Measurements from ENCODE around the gene PACSIN3.

PACSIN3 gene

GRCh38 chr11:47176328-47177228, 9.7 kb downstream of the PACSIN3 start, which contains the start of gene ARFGAP2:
Gene ARFGAP2 (minus strand): TSS chr11:47176879. CDS start chr11:47176853, 26 bp downstream.
- DNase-seq (ENCODE audit: low read depth): peak; percentile 76

DNA sequence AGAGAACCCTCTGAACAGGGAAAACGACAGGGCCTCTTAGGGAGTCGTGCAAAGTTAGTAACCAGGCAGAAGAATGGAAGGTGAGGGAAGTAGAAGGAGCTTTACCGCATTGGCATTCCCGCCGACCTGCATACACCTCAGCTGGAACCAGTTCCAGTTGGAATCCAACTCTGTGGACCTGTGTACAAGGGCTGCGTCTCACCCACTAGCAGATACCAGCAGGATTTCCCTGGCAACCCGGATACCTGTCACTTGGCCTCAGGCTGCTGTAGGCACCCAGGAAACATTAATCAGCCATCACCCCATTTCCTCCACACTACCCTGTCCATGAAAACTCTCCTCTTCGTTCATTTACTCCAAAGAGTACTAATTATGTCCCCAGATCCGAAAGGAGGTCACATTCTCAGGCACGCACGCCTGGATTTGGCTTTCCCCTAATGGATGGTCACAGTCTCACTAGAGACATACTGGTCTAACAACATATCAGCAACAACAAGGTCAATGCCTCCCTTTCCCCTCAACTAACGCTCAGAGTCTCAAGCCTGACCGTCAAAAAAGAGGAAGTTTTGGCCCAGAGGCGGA, 10.4 kb downstream of the PACSIN3 start:
- DNase-seq (ENCODE audit: low read depth): no peak

DNA sequence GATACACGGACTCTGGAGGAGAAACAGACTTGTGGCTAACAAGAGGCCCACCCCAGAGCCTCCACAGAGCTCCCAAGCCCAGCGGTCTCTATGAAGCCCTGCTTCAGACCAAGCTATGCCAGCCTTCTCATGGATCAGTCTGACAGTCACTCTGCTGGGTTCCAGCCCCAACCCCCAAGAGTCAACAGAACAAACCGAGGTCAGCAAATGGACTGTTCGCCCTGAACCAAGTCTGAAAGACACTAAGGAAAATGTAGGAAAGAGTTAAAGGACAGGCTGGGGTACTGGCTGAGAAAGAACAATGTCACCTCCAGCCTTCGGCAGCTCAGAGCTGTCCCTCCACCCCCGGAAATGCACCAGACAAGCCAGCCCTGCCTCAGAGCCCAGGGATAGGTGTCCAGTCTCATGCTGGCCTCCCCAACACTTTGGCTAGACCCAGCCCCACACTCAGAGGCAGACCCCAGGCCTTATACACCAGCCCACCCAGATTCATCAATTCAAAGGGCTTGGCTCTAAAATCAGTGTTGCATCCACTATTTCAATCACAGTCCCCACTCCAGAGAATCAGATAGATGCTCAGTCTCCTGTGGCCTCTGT, 13.4 kb downstream of the PACSIN3 start:
- DNase-seq (ENCODE audit: low read depth): no peak

DNA sequence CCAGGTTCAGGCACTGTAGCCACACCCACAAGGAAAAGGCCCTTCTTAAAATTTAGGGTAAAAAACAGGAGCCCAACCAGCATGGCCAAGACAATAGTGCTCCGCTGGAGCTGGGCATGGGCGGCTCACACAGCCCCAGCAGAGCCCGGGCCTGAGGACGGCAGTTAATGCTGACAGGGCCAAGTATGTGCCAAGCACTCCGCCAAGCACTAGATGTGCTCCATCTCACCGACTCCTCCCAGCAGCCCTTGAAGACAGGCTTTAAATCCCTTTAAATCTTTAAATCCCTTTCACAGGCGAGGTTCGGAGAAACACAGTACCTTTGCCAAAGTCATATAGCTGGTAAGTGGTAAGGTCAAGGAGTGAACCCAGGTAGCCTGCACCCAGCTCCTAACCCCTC, 14.4 kb downstream of the PACSIN3 start:
- no peak for DNase-seq (ENCODE audit: low read depth)

DNA sequence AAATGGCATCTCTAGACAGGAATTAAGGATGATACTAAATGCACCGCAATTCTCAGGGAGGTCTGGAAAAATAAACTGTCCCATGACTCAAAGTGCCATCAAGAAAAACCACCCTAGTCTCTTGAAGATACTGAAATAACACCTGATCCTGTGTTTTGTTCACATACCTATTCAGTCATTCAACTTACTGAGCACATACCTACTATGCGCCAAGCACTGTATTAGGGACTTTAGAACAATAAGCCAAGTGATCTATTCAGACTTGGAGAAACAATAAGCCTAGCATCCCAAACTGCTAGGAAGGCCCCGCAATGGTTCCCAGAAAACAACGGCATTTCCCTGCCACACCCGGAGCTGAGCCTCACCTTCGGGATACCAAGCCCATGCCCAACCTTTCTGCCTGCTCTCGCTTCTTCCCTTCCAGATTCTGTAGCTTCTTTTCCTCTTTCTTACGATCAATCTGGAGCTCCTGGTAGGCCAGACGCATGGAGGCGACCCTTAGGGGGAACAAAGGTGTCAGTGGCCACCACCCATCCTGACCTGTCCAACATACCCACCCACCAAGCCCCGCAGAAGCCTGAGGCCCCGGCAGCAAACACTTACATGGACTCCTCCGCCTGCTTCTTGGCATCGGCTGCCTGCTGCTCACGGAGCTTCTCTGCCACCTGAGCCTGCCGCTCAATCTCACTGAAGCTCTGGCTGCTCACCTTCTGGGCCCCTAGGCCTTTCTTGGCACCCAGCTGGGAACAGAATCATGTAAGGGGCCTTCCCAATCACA, 15.0 kb downstream of the PACSIN3 start:
- no peak for DNase-seq (ENCODE audit: low read depth)

DNA sequence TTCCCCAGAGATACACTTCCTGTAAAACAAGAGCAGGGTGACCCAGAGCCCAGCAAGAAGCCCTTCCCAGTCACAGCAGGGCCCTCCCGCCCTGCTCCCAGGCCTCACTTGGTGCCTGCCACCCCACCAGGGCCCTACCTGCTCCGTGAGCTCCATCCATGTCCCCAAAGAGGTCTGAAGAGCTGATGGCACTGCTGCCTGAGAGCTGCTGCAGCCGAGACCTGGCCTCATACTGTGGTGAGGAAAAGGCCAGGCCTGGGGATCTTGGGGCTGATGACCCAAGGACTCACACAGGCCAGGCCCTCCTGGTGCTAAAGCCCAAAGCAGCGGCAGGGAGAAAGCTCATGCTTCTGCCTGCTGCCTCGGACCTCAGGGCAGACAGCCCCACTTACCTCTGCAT, 19.9 kb downstream of the PACSIN3 start:
- no peak for DNase-seq (ENCODE audit: low read depth)

DNA sequence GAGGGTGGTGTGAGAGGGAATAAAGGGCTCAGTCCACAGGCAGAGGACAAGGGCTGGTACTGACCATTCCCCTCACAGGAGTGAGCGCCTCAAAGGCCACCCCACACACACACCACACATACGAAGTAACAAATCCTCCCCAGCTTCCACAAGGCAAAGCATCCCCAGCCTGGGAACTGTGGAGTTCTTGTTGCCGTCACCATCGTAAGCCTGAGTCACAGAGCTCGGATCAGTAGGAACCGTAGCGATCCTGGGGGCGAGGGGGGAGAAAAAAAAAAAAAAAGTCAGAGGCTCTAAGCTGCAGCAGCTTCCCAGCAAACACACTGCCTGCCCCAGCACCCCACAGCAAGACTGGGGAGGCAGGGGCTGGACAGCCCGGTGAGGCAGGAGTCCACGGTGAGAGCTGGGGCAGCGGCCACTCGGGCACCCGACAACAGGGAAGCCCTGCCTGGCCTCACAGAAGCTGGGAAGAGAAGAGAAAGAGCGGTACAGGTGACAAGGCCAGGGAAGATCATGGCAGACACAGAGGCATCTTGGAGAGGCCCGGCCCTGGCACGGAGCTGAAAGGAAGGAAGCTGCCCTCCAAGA, 20.9 kb downstream of the PACSIN3 start:
- no peak for DNase-seq (ENCODE audit: low read depth)

GRCh38 chr11:47164321-47164720, 21.9 kb downstream of the PACSIN3 start:
- no peak for DNase-seq (ENCODE audit: low read depth)

GRCh38 chr11:47163898-47164297, 22.3 kb downstream of the PACSIN3 start:
- no peak for DNase-seq (ENCODE audit: low read depth)

DNA sequence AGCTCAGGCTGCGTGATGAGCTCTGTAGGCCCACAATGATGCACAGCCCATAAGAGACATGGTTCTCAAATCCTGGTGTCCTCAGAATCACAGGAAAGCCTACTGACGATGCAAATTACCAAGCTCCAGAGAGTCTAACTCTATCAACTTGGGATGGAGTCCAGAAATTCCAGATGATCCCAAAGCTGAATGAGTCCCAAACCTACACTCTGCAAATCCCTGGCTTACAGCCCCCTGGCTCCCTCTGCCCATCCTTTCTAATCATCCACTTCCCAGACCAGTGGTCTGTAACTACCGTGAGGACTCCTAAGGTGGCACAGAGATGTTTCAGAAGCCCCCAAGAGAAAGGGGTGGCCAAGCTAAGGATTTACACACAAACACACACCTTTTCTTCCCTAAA, 23.0 kb downstream of the PACSIN3 start:
- DNase-seq (ENCODE audit: low read depth): no peak

DNA sequence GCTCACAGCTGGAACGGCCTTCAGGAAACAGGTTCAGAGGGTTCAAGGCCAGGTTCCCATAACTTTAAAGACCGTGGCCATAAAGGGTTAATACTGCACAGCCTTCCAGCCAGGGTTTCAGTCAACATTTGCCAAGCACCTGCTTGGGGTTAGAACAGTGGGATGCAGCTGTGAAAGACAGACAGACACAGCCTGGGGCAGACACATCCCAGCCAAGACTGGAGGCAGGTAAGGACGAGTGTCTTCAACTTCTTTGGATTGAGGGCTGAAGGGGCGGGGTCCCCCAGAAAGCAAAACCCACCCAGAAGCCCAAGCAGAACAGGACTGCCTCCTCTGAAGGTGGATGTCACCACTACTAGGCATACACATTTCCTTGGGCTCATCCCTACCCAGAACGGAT, 23.8 kb downstream of the PACSIN3 start:
- no peak for DNase-seq (ENCODE audit: low read depth)

DNA sequence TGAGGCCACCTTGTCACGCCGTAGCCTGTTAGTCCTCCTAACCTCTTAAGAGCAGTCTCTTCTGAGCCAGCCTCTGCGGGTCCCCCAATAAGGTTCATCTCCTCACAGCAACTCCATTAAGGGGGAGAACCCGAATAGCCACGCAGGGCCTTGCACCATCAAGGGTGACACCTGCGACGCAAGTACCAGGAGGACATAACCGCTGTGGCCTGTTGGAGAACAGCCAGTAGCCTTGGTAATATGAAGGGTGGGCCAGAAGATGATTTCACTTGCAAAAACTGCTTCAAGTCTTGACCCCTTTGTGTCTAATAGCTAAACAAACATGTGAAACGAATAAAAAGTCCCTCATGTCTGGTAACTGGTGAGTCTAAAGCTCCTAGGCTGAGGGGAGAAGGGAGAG, 24.3 kb downstream of the PACSIN3 start:
- no peak for DNase-seq (ENCODE audit: low read depth)

DNA sequence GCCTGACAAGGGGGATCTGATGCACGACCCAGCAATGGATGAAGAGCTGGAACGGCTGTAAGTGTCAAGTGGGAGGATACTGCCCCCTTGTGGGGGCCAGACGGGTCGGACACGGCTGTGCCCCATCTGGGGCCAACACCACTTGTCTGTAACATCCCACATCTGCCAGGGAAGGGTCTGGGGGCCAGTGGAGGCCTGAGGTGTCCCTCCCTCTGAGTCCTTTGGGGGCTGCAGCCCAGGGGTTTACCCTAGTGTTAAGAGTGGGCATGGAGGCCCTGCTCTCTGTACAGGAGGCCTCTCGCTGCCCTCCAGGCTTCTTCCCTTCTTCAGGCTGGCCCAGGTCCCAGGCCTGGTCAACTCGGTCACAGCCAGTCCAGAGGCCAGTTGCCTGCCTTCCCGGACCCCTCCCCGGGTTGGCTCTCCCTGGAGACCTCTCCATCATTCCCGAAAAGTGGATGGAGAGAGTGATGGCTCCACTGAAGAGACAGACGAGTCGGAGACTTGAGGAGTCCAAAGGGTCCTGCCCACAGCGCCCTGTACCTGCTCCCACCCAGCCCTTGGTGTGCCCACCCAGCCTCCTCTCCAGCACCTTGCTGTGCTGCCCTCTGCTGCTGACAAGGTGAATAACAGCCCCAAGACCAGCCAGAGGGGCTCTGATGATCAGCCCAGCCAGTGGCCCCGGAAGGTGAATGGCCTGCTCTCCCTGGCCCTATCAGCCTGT, 24.9 kb downstream of the PACSIN3 start:
- DNase-seq (ENCODE audit: low read depth): no peak

- DNase-seq (ENCODE audit: low read depth): no peak
These were observed 25.5 kb downstream of the PACSIN3 start for GRCh38 chr11:47160753-47161133.

- no peak for DNase-seq (ENCODE audit: low read depth)
These were observed 28.0 kb downstream of the PACSIN3 start for GRCh38 chr11:47158242-47158641.

DNA sequence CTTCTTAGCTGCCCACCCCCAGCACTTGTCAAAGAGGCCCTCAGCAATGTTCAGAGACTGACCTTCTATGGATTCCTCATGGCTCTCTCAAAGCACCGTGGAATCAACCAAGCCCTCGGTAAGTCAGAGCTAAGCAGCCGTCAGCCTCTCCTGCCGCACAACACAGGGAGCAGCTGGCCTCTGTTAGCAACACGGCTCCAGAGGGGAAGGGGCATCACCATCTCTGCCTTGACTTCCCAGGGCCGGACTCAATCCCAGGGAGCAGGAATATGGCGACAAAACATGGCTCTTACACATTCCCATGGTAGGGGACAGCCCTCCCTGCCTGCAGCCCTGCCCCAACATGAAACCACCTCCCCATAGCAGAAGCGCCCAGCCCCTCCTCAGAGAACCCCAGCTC, 28.4 kb downstream of the PACSIN3 start:
- DNase-seq (ENCODE audit: low read depth): no peak

- no peak for DNase-seq (ENCODE audit: low read depth)
These were observed 29.3 kb downstream of the PACSIN3 start for GRCh38 chr11:47156951-47157350.

GRCh38 chr11:47156333-47156732, 29.9 kb downstream of the PACSIN3 start:
- DNase-seq (ENCODE audit: low read depth): no peak

GRCh38 chr11:47155879-47156278, 30.4 kb downstream of the PACSIN3 start:
- no peak for DNase-seq (ENCODE audit: low read depth)

- no peak for DNase-seq (ENCODE audit: low read depth)
These were observed 31.3 kb downstream of the PACSIN3 start for GRCh38 chr11:47154616-47155570.

All from HS-27A (cell line).